NCI-H1417 (cell line): ENCODE measurements around the gene CCNB3.

Experiments
- DNase-seq, 3 experiments: peaks; one replicate each; lab custom pipeline; 2025; lab: John Stamatoyannopoulos, UW

CCNB3 gene

GRCh38 chrX:50375481-50376267 is 171.1 kb downstream of the CCNB3 start:
- DNase-seq = no peak

- no peak for DNase-seq
Measured at GRCh38 chrX:50381729-50382415, 177.3 kb downstream of the CCNB3 start.

- no peak for DNase-seq
Measured at GRCh38 chrX:50386520-50386919, 182.0 kb downstream of the CCNB3 start.

DNA sequence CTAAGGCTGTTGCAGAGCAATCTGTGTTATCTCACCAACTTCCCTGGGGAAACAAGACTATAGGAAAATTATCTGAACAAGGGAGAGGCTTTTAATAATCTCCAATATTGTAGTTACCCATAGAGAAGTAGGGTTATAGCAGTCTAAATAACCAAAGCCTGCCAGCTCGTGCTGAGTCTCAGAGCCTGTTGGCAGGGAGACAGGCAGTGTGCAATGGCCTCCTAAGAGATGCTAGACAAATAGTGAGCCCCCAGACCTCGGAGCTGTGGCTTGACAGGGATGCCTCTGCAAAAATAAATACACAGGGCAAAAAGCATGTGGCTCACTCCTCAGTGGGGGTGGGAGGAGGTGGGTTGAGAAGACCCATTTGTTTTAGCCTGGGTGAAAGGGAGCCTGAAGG is 189.3 kb downstream of the CCNB3 start:
- DNase-seq = no peak
